Measurements from ENCODE around the gene SPSB2.
A peak's percentile ranks its signal among the peaks of the same experiment; 100 is the strongest.
"Not testable (repeated sequence)": the region's sequence is repeated elsewhere in the genome, so short reads cannot be mapped to it uniquely, and the experiment has no call there.

Gene SPSB2

GRCh38 chr12:6869049-6870021, 3.8 kb downstream of the SPSB2 start:
- DNase-seq (ENCODE audit: low read depth) = peak; percentile 84
- TF ChIP-seq MYC (IDR thresholded peaks at IDR 0.05; ENCODE audit: low read depth, low read length) = no peak
- TF ChIP-seq, protein P1, sequence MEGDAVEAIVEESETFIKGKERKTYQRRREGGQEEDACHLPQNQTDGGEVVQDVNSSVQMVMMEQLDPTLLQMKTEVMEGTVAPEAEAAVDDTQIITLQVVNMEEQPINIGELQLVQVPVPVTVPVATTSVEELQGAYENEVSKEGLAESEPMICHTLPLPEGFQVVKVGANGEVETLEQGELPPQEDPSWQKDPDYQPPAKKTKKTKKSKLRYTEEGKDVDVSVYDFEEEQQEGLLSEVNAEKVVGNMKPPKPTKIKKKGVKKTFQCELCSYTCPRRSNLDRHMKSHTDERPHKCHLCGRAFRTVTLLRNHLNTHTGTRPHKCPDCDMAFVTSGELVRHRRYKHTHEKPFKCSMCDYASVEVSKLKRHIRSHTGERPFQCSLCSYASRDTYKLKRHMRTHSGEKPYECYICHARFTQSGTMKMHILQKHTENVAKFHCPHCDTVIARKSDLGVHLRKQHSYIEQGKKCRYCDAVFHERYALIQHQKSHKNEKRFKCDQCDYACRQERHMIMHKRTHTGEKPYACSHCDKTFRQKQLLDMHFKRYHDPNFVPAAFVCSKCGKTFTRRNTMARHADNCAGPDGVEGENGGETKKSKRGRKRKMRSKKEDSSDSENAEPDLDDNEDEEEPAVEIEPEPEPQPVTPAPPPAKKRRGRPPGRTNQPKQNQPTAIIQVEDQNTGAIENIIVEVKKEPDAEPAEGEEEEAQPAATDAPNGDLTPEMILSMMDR (IDR thresholded peaks at IDR 0.05; ENCODE audit: low read depth, low read length) = peak; percentile 85
- TF ChIP-seq POLR2A (IDR thresholded peaks at IDR 0.05; ENCODE audit: extremely low read depth, insufficient read length) = no peak
- TF ChIP-seq, protein P2, sequence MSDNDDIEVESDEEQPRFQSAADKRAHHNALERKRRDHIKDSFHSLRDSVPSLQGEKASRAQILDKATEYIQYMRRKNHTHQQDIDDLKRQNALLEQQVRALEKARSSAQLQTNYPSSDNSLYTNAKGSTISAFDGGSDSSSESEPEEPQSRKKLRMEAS (IDR thresholded peaks at IDR 0.05; ENCODE audit: low read depth, low read length) = peak; percentile 41; the same call in 1 of the 2 replicates
- H3K4me3 ChIP-seq (ENCODE audit: low read depth, low read length) = peak overlapping the region; percentile 96

DNA sequence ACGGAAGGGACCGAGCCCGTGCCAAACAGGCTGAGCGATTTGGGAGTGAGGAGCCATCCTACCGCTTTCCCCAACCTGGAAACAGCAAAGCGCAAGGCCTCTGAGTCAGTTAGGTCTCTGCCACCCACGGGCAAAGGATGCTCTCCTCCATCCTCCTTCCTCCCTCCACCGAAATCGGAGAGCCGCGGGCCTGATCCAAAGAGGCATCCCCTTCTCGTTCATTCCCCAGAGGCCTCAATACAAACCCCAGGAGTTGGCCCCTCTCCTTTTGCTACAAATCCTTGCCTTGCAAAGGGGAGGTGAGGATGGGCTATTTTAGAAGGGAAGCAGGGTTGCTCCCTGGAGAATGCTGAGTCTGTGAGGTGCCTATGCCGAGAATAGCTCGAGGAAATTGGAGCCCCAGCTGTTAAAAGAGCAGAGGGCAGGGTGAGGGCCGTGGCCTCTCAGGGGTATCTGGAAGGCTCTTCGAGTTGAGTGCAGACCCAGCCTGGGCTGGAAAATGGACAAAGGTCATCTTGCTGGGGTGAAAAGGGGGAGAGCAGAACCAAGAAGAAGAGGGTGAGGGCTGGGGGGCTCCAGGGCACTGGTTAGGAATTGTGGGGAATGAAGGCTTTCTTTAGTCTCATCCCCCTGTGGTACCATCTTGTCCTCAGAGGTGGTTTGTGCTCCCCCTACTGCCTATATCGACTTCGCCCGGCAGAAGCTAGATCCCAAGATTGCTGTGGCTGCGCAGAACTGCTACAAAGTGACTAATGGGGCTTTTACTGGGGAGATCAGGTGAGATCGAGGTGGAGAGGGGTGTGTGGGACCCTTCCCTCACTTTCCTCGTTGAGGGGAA, 4.7 kb downstream of the SPSB2 start:
- peak; percentile 44 for DNase-seq (ENCODE audit: low read depth)
- no peak for TF ChIP-seq MYC (IDR thresholded peaks at IDR 0.05; ENCODE audit: low read depth, low read length)
- TF ChIP-seq, protein P1 (IDR thresholded peaks at IDR 0.05; ENCODE audit: low read depth, low read length) = peak; percentile 21

DNA sequence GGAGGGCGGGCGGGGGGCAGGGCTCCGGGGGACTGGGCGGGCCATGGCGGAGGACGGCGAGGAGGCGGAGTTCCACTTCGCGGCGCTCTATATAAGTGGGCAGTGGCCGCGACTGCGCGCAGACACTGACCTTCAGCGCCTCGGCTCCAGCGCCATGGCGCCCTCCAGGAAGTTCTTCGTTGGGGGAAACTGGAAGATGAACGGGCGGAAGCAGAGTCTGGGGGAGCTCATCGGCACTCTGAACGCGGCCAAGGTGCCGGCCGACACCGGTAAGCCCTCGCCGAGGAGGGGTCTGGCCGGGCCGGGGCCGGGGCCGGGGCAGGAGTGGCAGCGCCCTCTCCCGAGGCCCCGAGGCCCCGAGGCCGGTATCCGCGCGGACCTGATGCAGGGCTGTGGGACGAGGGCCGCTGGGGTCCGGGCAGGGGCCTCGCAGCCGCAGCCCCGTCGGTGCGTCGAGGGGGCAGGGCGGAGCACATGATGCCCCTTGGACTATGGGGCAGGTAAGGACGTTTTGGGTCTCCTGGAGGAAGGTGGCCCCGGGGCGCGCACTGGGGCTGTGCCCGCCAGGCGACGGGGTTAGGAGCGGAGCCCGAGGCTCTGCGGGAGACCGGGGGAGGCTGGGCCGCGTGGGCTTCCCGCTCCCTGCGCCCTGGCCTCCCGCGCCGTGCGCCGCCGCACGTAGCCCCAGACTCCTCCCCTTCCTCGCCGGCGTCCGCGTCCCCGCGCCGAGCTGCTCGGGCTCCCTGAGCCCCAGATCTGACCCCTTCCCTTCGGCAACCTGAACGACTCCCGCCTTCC, 5.5 kb downstream of the SPSB2 start, which contains the start of gene TPI1:
TSS of gene TPI1 (plus strand) at position 119 of the 798 bp plus-strand sequence. CDS start at position 155, 36 bp downstream.
- TF ChIP-seq POLR2A (IDR thresholded peaks at IDR 0.05; ENCODE audit: extremely low read depth, insufficient read length) = peak; percentile 97
- TF ChIP-seq, protein P2 (IDR thresholded peaks at IDR 0.05; ENCODE audit: low read depth, low read length) = 0 out of 2 replicates have a peak, but pooled peaks have one; percentile 2
- TF ChIP-seq, protein P1 (IDR thresholded peaks at IDR 0.05; ENCODE audit: low read depth, low read length) = no peak
- DNase-seq (ENCODE audit: low read depth) = peak; percentile 84

More for the DNA sequence above, 4.7 kb downstream of the SPSB2 start:
- peak overlapping the region; percentile 96 for H3K4me3 ChIP-seq (ENCODE audit: low read depth, low read length)

DNA sequence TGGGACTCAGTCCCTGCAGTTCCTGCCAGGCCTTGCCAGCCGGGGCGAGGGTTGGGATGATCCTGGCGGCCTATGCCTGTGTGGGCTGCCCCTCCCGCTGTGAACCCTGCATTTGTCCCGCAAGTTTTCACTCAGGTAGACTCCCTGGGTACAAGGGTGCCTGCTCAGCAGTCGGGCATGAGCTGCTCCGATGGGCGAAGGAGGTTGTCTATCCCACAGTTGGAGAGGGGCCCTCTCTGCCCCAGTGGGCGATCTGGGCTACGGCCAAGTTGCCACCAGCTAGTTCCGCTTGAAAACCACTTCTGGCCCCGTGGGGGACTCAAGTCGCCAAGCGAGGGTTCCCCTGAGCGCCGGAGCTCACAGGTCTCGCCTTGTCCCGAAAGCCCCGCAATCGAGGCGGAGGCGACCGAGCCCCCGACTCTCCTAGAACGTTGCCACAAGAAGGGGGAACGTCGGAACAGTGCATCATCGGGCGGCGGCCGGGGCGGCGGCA, 6.1 kb downstream of the SPSB2 start:
- peak overlapping the region; percentile 57 for H3K4me3 ChIP-seq (ENCODE audit: low read depth, low read length)
- no peak for TF ChIP-seq MYC (IDR thresholded peaks at IDR 0.05; ENCODE audit: low read depth, low read length)
- TF ChIP-seq, protein P1 (IDR thresholded peaks at IDR 0.05; ENCODE audit: low read depth, low read length) = no peak
- DNase-seq (ENCODE audit: low read depth) = no peak

More for the DNA sequence above, 5.5 kb downstream of the SPSB2 start, which contains the start of gene TPI1:
- H3K4me3 ChIP-seq (ENCODE audit: low read depth, low read length) = peak within 1 kb of the TSS; percentile 96

DNA sequence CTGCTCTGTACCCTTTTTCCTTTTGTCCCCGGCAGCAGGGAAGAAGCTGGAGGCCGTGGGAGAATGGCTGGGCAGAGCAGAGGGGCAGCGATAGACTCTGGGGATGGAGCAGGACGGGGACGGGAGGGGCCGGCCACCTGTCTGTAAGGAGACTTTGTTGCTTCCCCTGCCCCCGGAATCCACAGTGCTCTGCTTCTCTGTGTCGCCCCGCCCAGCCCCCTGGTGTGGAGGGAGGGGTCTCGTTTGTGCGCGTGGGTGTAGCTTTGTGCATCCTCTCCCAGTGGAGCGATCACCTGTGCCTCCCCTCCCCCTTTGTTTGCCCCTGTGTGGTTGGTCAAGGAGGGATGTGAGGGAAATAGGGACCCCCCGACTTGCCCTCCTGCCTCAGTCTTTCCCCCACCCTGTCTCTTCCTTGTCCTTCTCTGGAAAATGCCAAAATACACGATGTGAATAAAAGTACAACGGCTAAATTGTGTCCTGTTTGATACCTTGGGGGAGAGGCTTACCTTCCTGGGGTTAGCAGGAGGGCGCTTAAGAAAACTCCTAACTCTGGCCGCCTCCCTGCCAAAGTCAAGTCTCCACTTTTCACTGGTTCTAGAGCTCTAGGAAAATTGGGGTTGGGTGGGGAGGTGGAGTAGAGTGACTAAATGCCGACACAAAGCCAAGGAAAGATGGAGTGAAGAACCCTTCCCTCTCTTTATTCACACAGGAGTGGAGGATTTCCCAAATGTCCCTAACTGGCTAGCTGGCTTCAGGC, 6.8 kb downstream of the SPSB2 start:
- TF ChIP-seq MYC (IDR thresholded peaks at IDR 0.05; ENCODE audit: low read depth, low read length) (no peak), POLR2A (IDR thresholded peaks at IDR 0.05; ENCODE audit: extremely low read depth, insufficient read length) (no peak)
- TF ChIP-seq, protein P1 (IDR thresholded peaks at IDR 0.05; ENCODE audit: low read depth, low read length) = no peak
- TF ChIP-seq, protein P2 (IDR thresholded peaks at IDR 0.05; ENCODE audit: low read depth, low read length) = no peak
- H3K4me3 ChIP-seq (ENCODE audit: low read depth, low read length) = peak overlapping the region; percentile 57
- no peak for DNase-seq (ENCODE audit: low read depth)

DNA sequence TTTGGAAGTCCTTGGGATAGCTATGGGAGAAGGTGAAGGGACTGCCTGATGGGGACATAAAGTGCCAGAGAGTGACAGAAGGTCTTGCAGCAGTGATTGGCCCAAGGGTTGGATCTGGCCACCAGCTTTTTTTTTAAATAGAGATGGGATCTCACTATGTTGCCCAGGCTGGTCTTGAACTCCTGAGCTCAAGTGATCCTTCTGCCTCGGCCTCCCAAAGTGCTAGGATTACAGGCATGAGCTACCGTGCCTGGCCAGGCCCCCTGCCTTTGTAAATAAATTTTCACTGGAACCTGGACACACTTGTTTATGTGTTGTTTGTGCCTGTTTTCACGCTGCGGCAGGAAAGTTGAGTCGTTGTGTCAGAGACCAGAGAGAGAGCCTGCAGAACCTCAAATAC, 7.8 kb downstream of the SPSB2 start:
- H3K4me3 ChIP-seq (ENCODE audit: low read depth, low read length); DNase-seq (ENCODE audit: low read depth): not testable (repeated sequence)

All from NB4 (cell line).